ENCODE results near the gene MPND.

MPND gene

DNA sequence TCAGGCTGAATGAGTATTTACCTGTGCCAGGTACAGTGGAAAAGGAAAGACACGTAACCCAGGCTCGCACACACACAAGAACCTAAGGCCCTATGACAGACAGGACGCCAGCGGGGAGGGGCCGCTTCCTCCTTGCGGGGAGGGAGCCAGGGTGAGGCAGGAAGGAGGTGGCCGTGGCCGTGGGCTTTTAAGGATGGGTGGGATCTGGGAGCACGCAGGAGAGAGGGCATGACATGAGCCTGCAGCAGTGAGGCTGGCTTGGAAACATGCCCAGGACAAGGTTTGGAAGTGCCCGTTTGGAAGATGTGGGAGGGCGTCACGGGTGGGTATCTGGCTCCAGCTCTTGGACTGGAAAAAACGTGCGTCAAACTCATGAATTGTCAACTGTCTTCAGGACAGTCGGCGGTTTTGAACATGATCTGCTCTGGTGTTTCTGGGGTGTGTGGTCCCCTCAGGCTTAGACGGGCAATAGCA lies 36.9 kb downstream of the MPND start:
- peak; percentile 49 for ATAC-seq (ENCODE audit: low read depth)
- no peaks in the 10 kb centered on the region for H3K36me3 Mint-ChIP-seq
- peaks cover 50% of the 10 kb centered on the region for H3K4me1 Mint-ChIP-seq
- DNase-seq (ENCODE audit: low spot score in 2 of 2) = no peak
- H3K4me3 Mint-ChIP-seq = peak overlapping the region; percentile 86
- no peaks in the 10 kb centered on the region for H3K27me3 Mint-ChIP-seq
- peak overlapping the region; percentile 94 for H3K27ac Mint-ChIP-seq
- H3K9me3 Mint-ChIP-seq = no peaks in the 10 kb centered on the region

- Mint-ChIP-seq H3K4me3 (no peak overlapping the region), H3K27me3 (no peaks in the 10 kb centered on the region), H3K9me3 (no peaks in the 10 kb centered on the region), H3K27ac (no peak overlapping the region), H3K4me1 (peaks cover 29% of the 10 kb centered on the region), H3K36me3 (peaks cover 10% of the 10 kb centered on the region)
- DNase-seq (ENCODE audit: low spot score in 2 of 2) (no peak), ATAC-seq (ENCODE audit: low read depth) (no peak)
These were observed 42.1 kb downstream of the MPND start for GRCh38 chr19:4385291-4386040.

DNA sequence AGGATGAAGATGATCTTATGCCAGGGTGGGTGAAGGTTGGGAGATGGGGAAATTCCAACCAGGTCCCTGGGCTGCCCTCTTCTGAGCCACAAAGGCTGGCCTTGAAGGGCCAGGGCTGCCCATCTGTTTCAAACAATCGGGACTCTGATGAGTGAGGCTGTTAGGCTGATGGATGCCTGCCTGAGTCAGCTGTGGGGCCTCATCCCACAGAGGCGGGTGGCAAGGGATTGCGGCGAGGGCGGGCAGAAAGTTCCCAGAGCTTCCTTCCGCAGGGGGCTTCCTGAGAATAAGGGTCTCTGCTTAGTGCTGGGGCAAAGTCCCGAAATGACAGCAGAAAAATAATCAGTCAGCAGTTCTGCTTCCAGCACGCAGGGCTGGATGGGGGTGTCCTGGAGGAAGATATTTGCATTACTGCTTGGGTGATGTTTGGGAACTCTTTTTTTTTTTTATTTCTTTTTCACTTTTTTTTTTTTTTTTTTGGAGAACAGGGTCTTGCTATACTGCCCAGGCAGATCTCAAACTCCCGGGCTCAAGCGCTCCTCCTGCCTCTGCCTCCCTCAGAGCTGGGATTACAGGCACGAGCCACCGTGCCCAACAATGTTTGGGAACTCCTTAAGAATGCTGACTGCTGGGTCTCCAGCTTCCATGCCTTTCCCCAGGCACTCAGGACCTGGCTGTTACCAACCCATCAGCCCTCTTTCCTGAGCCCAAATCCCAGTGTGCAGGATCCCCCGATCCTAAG lies 42.9 kb downstream of the MPND start:
- DNase-seq (ENCODE audit: low spot score in 2 of 2) (no peak), ATAC-seq (ENCODE audit: low read depth) (no peak)
- no peaks in the 10 kb centered on the region for H3K27me3 Mint-ChIP-seq
- H3K4me1 Mint-ChIP-seq = peaks cover 26% of the 10 kb centered on the region
- H3K9me3 Mint-ChIP-seq = no peaks in the 10 kb centered on the region
- H3K36me3 Mint-ChIP-seq = peaks cover 10% of the 10 kb centered on the region
- peak overlapping the region; percentile 41 for H3K27ac Mint-ChIP-seq
- H3K4me3 Mint-ChIP-seq = no peak overlapping the region

DNA sequence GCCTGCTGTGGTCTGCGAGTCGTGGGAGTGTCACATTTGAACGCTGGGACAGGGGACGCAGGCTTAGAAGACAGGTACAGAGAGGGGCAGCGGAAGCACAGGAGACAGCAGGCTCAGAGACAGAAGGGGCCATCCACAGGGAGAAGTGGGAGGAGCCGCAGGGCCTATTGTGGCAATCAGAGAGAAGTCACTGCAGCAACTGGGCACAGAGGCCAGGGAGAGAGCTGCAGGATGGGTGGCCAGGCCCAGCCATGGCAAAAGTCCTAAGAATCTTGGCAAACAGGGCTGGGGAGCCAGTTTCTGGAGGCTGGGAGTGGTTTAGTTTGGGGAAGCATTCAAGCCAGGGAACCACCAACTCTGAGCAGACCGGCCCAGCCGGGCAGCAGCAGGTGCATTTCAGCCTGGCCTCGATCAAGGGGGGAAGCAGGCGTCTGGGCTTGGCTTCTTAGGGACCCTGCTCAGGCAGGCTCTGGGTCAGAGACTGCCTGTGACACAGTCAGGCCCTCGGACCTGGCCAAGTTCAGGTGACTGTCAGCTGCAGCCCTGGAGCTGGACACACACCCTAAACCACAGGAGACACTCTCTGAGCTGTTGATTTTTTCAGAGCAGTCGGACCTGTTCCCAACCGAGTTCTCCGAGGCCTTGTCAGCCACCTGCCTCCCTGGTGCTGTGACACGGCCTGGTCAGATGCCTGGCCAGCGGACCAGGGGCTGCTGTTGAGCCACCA lies 45.1 kb downstream of the MPND start:
- no peaks in the 10 kb centered on the region for H3K27me3 Mint-ChIP-seq
- peak overlapping the region; percentile 22 for H3K27ac Mint-ChIP-seq
- no peak for DNase-seq (ENCODE audit: low spot score in 2 of 2)

GRCh38 chr19:4389064-4389375 lies 45.7 kb downstream of the MPND start:
- ATAC-seq (ENCODE audit: low read depth) = no peak
- H3K4me1 Mint-ChIP-seq = peaks cover 24% of the 10 kb centered on the region
- no peak overlapping the region for H3K27ac Mint-ChIP-seq
- H3K9me3 Mint-ChIP-seq = no peaks in the 10 kb centered on the region
- no peaks in the 10 kb centered on the region for H3K27me3 Mint-ChIP-seq
- DNase-seq (ENCODE audit: low spot score in 2 of 2) = no peak
- H3K36me3 Mint-ChIP-seq = peaks cover 10% of the 10 kb centered on the region
- H3K4me3 Mint-ChIP-seq = no peak overlapping the region

More for the DNA sequence above, 45.1 kb downstream of the MPND start:
- ATAC-seq (ENCODE audit: low read depth) = no peak
- H3K4me3 Mint-ChIP-seq = no peak overlapping the region
- peaks cover 10% of the 10 kb centered on the region for H3K36me3 Mint-ChIP-seq
- peaks cover 21% of the 10 kb centered on the region for H3K4me1 Mint-ChIP-seq
- H3K9me3 Mint-ChIP-seq = no peaks in the 10 kb centered on the region

DNA sequence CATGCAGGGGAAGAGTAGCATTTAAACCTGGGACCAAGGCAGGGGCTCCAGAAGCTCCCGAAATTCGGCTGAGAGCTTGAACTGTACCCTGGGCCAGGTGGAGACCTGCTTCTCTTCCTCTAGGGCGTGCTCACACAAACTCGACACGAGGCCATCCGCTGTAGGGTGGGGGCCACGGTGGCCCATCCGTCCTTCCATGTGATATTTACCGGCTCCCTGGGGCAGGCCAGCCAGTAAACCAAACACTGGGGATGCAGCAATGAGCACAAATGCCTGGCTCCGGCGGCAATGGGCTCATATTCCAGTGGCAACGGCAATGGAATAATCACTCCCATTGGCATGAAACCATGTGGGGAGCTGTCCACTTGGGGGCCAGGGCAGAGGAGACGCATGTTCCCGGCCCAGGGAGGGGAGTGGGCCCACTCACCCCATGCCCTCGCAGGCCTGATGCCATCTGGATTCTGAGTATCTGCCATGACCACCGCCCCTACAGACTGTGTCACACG lies 46.2 kb downstream of the MPND start:
- peaks cover 10% of the 10 kb centered on the region for H3K36me3 Mint-ChIP-seq
- no peaks in the 10 kb centered on the region for H3K27me3 Mint-ChIP-seq
- no peak overlapping the region for H3K27ac Mint-ChIP-seq
- ATAC-seq (ENCODE audit: low read depth) = no peak
- peaks cover 29% of the 10 kb centered on the region for H3K4me1 Mint-ChIP-seq
- no peak for DNase-seq (ENCODE audit: low spot score in 2 of 2)
- H3K9me3 Mint-ChIP-seq = no peaks in the 10 kb centered on the region
- no peak overlapping the region for H3K4me3 Mint-ChIP-seq

GRCh38 chr19:4390017-4390566 lies 46.7 kb downstream of the MPND start:
- Mint-ChIP-seq H3K36me3 (peaks cover 10% of the 10 kb centered on the region), H3K4me3 (no peak overlapping the region), H3K4me1 (peaks cover 33% of the 10 kb centered on the region), H3K27ac (peak overlapping the region; percentile 18), H3K9me3 (no peaks in the 10 kb centered on the region), H3K27me3 (no peaks in the 10 kb centered on the region)
- DNase-seq (ENCODE audit: low spot score in 2 of 2) (no peak), ATAC-seq (ENCODE audit: low read depth) (no peak)

DNA sequence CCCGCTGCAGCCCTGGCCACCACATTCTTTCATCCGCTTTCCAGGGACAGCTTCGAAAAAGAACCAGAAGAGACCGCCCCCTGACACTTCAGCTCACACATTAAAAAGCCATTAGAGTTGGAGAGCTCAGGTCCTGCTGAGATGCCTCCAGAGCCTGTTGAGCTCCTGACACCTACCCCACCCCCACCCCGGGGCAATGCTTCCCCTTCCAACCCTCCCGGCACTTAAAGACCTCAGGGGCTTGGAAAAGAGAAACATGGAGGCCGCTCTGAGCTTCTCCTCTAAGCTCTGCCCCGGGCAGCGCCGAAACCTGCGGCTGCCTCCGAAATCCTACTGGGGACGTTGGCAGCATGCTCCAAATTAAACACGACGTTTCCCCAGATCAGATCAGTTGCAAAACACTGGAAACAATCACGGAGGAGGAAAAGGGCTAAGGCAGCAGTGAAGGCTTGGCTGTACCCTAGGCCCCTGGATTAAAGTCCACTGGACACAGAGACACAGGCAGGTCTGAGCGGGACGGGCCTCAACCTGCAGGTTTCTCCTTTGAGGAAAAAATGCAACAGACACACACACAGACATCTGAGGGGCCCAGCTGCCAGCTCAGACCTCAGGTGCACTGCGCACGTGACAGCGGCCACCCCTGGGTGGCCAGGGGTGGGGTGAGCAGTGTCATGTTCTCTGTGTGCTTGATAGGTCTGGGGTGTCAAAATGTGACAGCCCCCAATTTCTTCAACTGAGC lies 47.4 kb downstream of the MPND start:
- H3K4me1 Mint-ChIP-seq = peaks cover 35% of the 10 kb centered on the region
- DNase-seq (ENCODE audit: low spot score in 2 of 2) = no peak
- no peak for ATAC-seq (ENCODE audit: low read depth)
- no peaks in the 10 kb centered on the region for H3K9me3 Mint-ChIP-seq
- no peaks in the 10 kb centered on the region for H3K27me3 Mint-ChIP-seq
- H3K36me3 Mint-ChIP-seq = peaks cover 10% of the 10 kb centered on the region
- H3K4me3 Mint-ChIP-seq = no peak overlapping the region
- peak overlapping the region; percentile 18 for H3K27ac Mint-ChIP-seq

GRCh38 chr19:4391306-4391693 lies 47.9 kb downstream of the MPND start:
- Mint-ChIP-seq H3K27ac (no peak overlapping the region), H3K4me1 (peaks cover 35% of the 10 kb centered on the region), H3K36me3 (peaks cover 10% of the 10 kb centered on the region), H3K4me3 (no peak overlapping the region), H3K27me3 (no peaks in the 10 kb centered on the region), H3K9me3 (no peaks in the 10 kb centered on the region)
- no peak for ATAC-seq (ENCODE audit: low read depth)
- DNase-seq (ENCODE audit: low spot score in 2 of 2) = no peak

DNA sequence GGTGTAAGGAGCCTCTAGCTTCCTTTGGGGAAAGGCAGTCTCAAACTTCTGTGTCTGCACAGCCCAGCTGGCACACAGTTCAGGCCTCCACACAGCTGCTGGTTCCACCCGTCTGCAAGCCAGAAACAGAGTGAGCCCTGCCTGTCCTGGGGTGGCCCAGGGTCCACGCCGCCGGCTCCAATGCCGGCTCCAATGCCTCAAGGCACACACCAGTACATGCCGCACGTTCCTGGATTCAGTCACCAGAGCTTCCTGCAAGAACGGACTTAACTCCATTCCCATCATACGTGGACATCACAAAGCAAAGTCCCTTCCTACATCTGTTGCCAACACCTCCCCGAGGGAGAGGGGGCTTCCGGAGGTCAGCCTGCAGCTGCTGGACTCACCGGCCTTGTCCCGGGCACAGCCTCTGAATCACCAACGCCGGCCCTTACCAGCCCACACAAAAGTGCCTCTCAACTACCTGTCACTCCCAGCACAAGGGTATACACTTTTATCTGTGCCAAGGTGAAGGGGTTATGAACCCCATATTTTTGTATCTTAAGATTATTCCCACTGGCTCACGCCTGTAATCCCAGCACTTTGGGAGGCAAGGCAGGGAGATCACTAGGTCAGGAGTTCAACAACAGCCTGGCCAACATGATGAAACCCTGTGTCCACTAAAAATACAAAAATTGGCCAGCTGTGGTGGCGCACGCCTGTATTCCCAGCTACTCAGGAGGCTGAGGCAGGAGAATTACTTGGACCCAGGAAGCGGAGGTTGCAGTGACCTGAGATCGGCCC lies 48.5 kb downstream of the MPND start:
- no peaks in the 10 kb centered on the region for H3K9me3 Mint-ChIP-seq
- DNase-seq (ENCODE audit: low spot score in 2 of 2) = no peak
- H3K27me3 Mint-ChIP-seq = no peaks in the 10 kb centered on the region
- ATAC-seq (ENCODE audit: low read depth) = no peak
- no peak overlapping the region for H3K27ac Mint-ChIP-seq
- H3K36me3 Mint-ChIP-seq = peaks cover 10% of the 10 kb centered on the region
- H3K4me3 Mint-ChIP-seq = no peak overlapping the region
- peaks cover 38% of the 10 kb centered on the region for H3K4me1 Mint-ChIP-seq

DNA sequence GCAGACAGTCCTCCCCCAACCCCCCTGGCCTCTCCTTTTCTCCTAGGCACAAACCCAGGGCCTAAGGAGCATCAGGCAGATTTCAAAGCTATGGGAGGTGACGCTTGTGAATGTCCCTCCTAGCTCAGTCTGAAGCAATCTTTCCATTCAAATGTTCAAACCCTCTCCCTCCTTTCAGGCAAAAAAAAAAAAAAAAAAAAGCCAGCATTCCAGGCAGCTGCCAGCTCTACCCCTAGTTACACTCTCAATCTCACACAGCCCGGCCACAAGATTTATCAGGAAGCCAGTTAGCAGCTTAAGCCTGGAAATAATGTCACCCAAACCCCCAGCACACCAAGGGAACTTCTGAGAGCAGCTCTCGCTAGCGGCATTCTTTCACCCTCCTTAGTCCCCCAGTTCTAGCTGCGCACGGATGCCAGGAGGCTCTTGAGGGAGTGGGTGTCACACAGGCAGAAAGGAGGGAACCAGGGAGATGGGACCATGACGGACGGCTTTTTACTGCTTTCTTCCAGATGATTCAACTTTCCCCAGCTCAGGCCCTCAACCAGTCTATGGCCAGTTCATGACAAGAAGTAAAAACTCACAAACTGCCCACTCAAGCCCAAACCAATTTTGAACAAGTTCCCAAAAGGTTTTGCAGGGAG lies 50.7 kb downstream of the MPND start:
- ATAC-seq (ENCODE audit: low read depth) = no peak
- no peak for DNase-seq (ENCODE audit: low spot score in 2 of 2)
- Mint-ChIP-seq H3K4me1 (peaks cover 41% of the 10 kb centered on the region), H3K4me3 (no peak overlapping the region), H3K9me3 (no peaks in the 10 kb centered on the region), H3K27me3 (no peaks in the 10 kb centered on the region), H3K27ac (peak overlapping the region; percentile 14), H3K36me3 (peaks cover 8% of the 10 kb centered on the region)

DNA sequence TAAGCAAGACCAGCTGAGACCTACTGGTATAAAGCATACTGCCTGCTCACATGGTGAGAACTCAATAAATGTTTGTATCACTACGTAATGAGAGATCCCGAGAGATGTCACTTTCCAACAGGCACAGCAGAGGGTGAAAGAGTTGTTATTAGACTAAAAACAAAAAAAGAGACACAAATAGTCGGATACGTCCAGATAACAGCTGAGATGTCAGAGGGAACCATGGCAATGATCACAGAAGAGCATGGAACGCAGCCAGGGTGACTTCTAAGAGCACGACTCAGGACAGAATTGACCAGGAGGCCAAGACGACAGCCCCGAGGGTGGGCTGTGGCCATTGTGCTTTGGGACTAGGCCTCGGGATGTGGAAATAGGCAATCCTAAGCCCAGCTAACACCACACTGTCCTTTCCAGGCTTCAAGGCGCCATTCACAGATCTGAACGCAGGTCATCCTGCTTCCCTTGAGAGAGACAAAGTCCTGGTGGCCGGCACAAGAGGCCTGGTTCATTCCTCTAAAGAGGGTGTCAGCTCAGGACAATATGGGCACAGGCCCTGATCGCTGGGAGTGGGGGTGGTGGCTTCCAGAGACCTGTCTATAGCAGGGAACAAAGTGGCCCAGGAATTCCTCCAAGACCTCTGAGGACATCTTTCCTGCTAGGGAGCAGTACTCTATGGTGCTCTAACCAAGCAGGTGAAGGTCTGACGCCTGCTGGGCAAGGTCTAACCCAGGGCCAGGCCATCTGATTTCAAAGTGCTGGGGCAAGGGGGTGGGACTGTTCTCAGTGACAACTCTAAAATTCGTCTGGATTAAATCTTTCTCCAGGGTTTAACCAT lies 53.8 kb downstream of the MPND start:
- no peak for DNase-seq (ENCODE audit: low spot score in 2 of 2)
- Mint-ChIP-seq H3K27ac (no peak overlapping the region), H3K36me3 (peaks cover 3% of the 10 kb centered on the region), H3K27me3 (no peaks in the 10 kb centered on the region), H3K4me3 (no peak overlapping the region), H3K4me1 (peaks cover 48% of the 10 kb centered on the region), H3K9me3 (no peaks in the 10 kb centered on the region)
- no peak for ATAC-seq (ENCODE audit: low read depth)

Measured in memory B cell (primary cell).